22Rv1 (cell line): ENCODE results near the gene UBN1.

Source experiments
- ZFX ChIP-seq: fragments of 450-650 bp; IDR thresholded peaks from 2 replicates; pipeline ENCODE4 v1.6.1; 2017; ENCODE audit warnings: antibody characterized with exemption, borderline replicate concordance
- TF ChIP-seq, protein P1 (sequence below): fragments of 450-650 bp; IDR thresholded peaks from 2 replicates; pipeline ENCODE4 v1.5.1; 2017; ENCODE audit warnings: mild to moderate bottlenecking

DNA sequence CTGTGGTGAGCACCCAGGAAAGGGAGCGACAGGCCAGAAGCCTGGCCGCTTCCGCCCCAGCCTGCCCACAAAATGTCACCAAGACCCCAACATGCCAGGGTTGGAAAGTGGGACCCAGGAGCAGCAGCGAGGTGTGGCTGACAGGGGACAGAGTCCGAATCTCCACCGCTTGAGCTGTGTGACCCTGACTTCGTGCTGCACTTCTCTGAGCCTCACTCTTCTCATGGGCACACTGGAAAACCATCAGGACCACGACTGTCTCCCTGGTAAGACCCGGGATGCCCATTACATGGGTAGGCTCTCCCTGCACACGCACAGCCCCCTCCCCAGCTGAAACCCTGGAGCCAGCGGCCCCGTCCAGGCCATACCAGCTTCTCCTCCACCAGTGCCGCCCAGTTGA, 54.8 kb downstream of the UBN1 start:
- TF ChIP-seq, protein P1, sequence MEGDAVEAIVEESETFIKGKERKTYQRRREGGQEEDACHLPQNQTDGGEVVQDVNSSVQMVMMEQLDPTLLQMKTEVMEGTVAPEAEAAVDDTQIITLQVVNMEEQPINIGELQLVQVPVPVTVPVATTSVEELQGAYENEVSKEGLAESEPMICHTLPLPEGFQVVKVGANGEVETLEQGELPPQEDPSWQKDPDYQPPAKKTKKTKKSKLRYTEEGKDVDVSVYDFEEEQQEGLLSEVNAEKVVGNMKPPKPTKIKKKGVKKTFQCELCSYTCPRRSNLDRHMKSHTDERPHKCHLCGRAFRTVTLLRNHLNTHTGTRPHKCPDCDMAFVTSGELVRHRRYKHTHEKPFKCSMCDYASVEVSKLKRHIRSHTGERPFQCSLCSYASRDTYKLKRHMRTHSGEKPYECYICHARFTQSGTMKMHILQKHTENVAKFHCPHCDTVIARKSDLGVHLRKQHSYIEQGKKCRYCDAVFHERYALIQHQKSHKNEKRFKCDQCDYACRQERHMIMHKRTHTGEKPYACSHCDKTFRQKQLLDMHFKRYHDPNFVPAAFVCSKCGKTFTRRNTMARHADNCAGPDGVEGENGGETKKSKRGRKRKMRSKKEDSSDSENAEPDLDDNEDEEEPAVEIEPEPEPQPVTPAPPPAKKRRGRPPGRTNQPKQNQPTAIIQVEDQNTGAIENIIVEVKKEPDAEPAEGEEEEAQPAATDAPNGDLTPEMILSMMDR, result no peak
- TF ChIP-seq ZFX, result no peak
